Brain microvascular endothelial cell (primary cell): ENCODE measurements around the gene ADAM23.

Source experiments
- DNase-seq: peaks from one replicate; pipeline ENCODE4 v3.0.0-alpha.2; 2020
- H3K27ac ChIP-seq: fragments of 250-450 bp; sonication (Bioruptor Pico); 2 replicates; pipeline ENCODE4 v1.5.1; 2020; ENCODE audit warnings: mild to moderate bottlenecking, moderate library complexity
- H3K27me3 ChIP-seq: fragments of 250-450 bp; sonication (Bioruptor Pico); replicated peaks from 2 replicates; pipeline ENCODE4 v1.5.1; 2020; ENCODE audit warnings: mild to moderate bottlenecking
- H3K36me3 ChIP-seq: fragments of 250-450 bp; sonication (Bioruptor Pico); replicated peaks from 2 replicates; pipeline ENCODE4 v1.5.1; 2020; ENCODE audit warnings: mild to moderate bottlenecking
- H3K4me3 ChIP-seq: 2 replicates; pipeline ENCODE4 v1.5.1; 2011; ENCODE audit warnings: low read depth, mild to moderate bottlenecking, control low read depth, low read length, moderate library complexity
- CTCF ChIP-seq: IDR thresholded peaks from 2 replicates; pipeline ENCODE4 v1.5.1; 2011; ENCODE audit warnings: low read depth, mild to moderate bottlenecking, moderate library complexity, low read length, control low read depth, inconsistent platforms; ENCODE audit errors: missing control alignments
- in situ Hi-C: cut with HindIII; loops from 2 replicates; pipeline ENCODE4 v1.10.0; 2017; ENCODE audit warnings: low sequenced_read_pairs, low pct_ligation_motif_present

Gene ADAM23

GRCh38 chr2:206586609-206587008 is 143.3 kb downstream of the ADAM23 start:
- no peak overlapping the region for H3K4me3 ChIP-seq
- in situ Hi-C loops: no loop called here
- no peaks in the 10 kb centered on the region for H3K27me3 ChIP-seq
- H3K27ac ChIP-seq: no peak overlapping the region
- TF ChIP-seq CTCF: no peak
- DNase-seq: no peak
- no peaks in the 10 kb centered on the region for H3K36me3 ChIP-seq

- Histone ChIP-seq H3K4me3 (no peak overlapping the region), H3K27ac (no peak overlapping the region), H3K36me3 (no peaks in the 10 kb centered on the region)
Observed at GRCh38 chr2:206597717-206598218, 154.4 kb downstream of the ADAM23 start.

GRCh38 chr2:206603243-206603642 is 159.9 kb downstream of the ADAM23 start:
- Histone ChIP-seq H3K4me3 (no peak overlapping the region), H3K27ac (no peak overlapping the region), H3K27me3 (no peaks in the 10 kb centered on the region), H3K36me3 (no peaks in the 10 kb centered on the region)
- DNase-seq: no peak
- in situ Hi-C loops: no loop called here
- TF ChIP-seq CTCF: no peak

More at GRCh38 chr2:206597717-206598218, 154.4 kb downstream of the ADAM23 start:
- DNase-seq: no peak
- H3K27me3 ChIP-seq: no peaks in the 10 kb centered on the region
- TF ChIP-seq CTCF: no peak
- in situ Hi-C loops: no loop called here

GRCh38 chr2:206610451-206610850 is 167.1 kb downstream of the ADAM23 start:
- H3K36me3 ChIP-seq: no peaks in the 10 kb centered on the region
- TF ChIP-seq CTCF: no peak
- no peak overlapping the region for H3K4me3 ChIP-seq
- no peak for DNase-seq
- no peak overlapping the region for H3K27ac ChIP-seq
- in situ Hi-C loops: no loop called here
- H3K27me3 ChIP-seq: no peaks in the 10 kb centered on the region

DNA sequence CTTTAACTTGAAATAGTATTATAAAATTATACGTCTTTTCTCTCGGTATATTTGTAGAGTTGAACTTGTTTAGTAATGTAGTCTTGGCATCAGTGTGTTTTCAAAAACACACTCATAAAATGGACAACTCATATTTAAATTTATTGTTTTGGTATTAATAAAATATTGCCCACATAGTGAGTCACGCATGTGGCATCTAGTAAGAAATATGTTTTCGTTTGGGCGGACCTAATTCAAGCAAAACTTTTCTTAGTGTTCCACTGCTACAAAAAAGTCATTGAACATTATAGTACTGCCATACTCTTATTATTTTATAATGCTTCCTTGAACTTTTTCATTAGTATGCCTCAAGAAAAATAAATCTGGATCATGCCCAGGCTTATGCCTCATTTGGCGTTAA is 167.9 kb downstream of the ADAM23 start:
- TF ChIP-seq CTCF: no peak
- H3K27ac ChIP-seq: no peak overlapping the region

GRCh38 chr2:206611736-206612135 is 168.4 kb downstream of the ADAM23 start:
- no peaks in the 10 kb centered on the region for H3K36me3 ChIP-seq
- H3K4me3 ChIP-seq: no peak overlapping the region
- no peak for TF ChIP-seq CTCF
- H3K27ac ChIP-seq: no peak overlapping the region
- no peak for DNase-seq
- no peaks in the 10 kb centered on the region for H3K27me3 ChIP-seq
- in situ Hi-C loops: no loop called here

More for the DNA sequence above, 167.9 kb downstream of the ADAM23 start:
- Histone ChIP-seq H3K36me3 (no peaks in the 10 kb centered on the region), H3K27me3 (no peaks in the 10 kb centered on the region), H3K4me3 (no peak overlapping the region)
- DNase-seq: no peak
- in situ Hi-C loops: no loop called here
